Measurements from ENCODE around the gene DSC3. TPM values are rescaled to one million over a fixed set of nuclear protein-coding genes. Genes with fewer than 3 reads are reported as not detected.
"Not testable (repeated sequence)": the region's sequence is repeated elsewhere in the genome, so short reads cannot be mapped to it uniquely, and the experiment has no call there.

Gene DSC3
- total RNA-seq, 1 experiment from 2014 or later = 60.8 TPM

- Mint-ChIP-seq H3K27ac (ENCODE audit: low read depth, unreplicated experiment) (peak overlapping the region; percentile 98), H3K27me3 (ENCODE audit: insufficient read depth, unreplicated experiment) (no peaks in the 10 kb centered on the region), H3K9me3 (ENCODE audit: unreplicated experiment) (no peaks in the 10 kb centered on the region), H3K4me1 (ENCODE audit: insufficient read depth, unreplicated experiment) (peaks cover 39% of the 10 kb centered on the region), H3K4me3 (ENCODE audit: unreplicated experiment) (peak overlapping the region; percentile 97), H3K36me3 (ENCODE audit: insufficient read depth, unreplicated experiment) (no peaks in the 10 kb centered on the region)
- intact Hi-C loops (cut with micrococcal nuclease) = loop anchor here (2.0 to 5.0 kb wide), 2 partner anchors 30 to 407 kb away; partner anchors contain the start of gene DSG3
- ChIA-PET CTCF (interaction anchor here (1.2 to 2.3 kb wide), 4 partner anchors 28 to 460 kb away, joined by 3 to 6 read pairs (median 4); no protein-coding TSS in a partner anchor), POLR2A (interaction anchor here (0.6 to 9.0 kb wide), 48 partner anchors 8 to 1876 kb away, joined by 3 to 221 read pairs (median 5); partner anchors contain the start of genes DSC1, DSC2, DSG3 and TRAPPC8)
- peak; percentile 73 for DNase-seq (ENCODE audit: unreplicated experiment)
- no TSS peak for BruUV-seq (replicated peaks)
- no peak for TF ChIP-seq CTCF (IDR thresholded peaks at IDR 0.05; ENCODE audit: unreplicated experiment)
Measured at GRCh38 chr18:31040686-31041270, 1.8 kb downstream of the DSC3 start.

- H3K27ac Mint-ChIP-seq (ENCODE audit: low read depth, unreplicated experiment) = peak overlapping the region; percentile 98
- ChIA-PET CTCF (interaction anchor here (0.5 kb wide), 1 partner anchor 321 kb away, joined by 3 read pairs; no protein-coding TSS in a partner anchor), POLR2A (interaction anchor here (0.7 to 9.0 kb wide), 17 partner anchors 9 to 473 kb away, joined by 3 to 221 read pairs (median 4); partner anchors contain the start of genes DSC2 and DSG3)
- no TSS peak for BruUV-seq (replicated peaks)
- TF ChIP-seq CTCF (IDR thresholded peaks at IDR 0.05; ENCODE audit: unreplicated experiment) = no peak
- H3K27me3 Mint-ChIP-seq (ENCODE audit: insufficient read depth, unreplicated experiment) = no peaks in the 10 kb centered on the region
- intact Hi-C loops (cut with micrococcal nuclease) = no loop called here
- DNase-seq (ENCODE audit: unreplicated experiment) = peak; percentile 68
- no peaks in the 10 kb centered on the region for H3K36me3 Mint-ChIP-seq (ENCODE audit: insufficient read depth, unreplicated experiment)
- H3K9me3 Mint-ChIP-seq (ENCODE audit: unreplicated experiment) = no peaks in the 10 kb centered on the region
- H3K4me1 Mint-ChIP-seq (ENCODE audit: insufficient read depth, unreplicated experiment) = peaks cover 32% of the 10 kb centered on the region
- peak overlapping the region; percentile 97 for H3K4me3 Mint-ChIP-seq (ENCODE audit: unreplicated experiment)
Measured at GRCh38 chr18:31039426-31039825, 3.1 kb downstream of the DSC3 start.

- H3K27ac Mint-ChIP-seq (ENCODE audit: low read depth, unreplicated experiment) = peak overlapping the region; percentile 98
- intact Hi-C loops (cut with micrococcal nuclease); H3K4me3 Mint-ChIP-seq (ENCODE audit: unreplicated experiment); DNase-seq (ENCODE audit: unreplicated experiment); H3K9me3 Mint-ChIP-seq (ENCODE audit: unreplicated experiment); H3K27me3 Mint-ChIP-seq (ENCODE audit: insufficient read depth, unreplicated experiment); H3K36me3 Mint-ChIP-seq (ENCODE audit: insufficient read depth, unreplicated experiment); BruUV-seq (replicated peaks): not testable (repeated sequence)
- CTCF ChIA-PET = interaction anchor here (0.7 to 1.1 kb wide), 2 partner anchors 162 to 205 kb away, joined by 3 read pairs; no protein-coding TSS in a partner anchor
- POLR2A ChIA-PET = interaction anchor here (0.6 to 9.0 kb wide), 5 partner anchors 64 to 474 kb away, joined by 3 to 221 read pairs (median 13); partner anchors contain the start of gene DSC2
- H3K4me1 Mint-ChIP-seq (ENCODE audit: insufficient read depth, unreplicated experiment) = peaks cover 26% of the 10 kb centered on the region
Measured at GRCh38 chr18:31037686-31038085, 4.9 kb downstream of the DSC3 start.

- CTCF ChIA-PET = no interaction called here
- DNase-seq (ENCODE audit: unreplicated experiment) = no peak
- H3K4me3 Mint-ChIP-seq (ENCODE audit: unreplicated experiment) = no peak overlapping the region
- no peak overlapping the region for H3K27ac Mint-ChIP-seq (ENCODE audit: low read depth, unreplicated experiment)
- peaks cover 9% of the 10 kb centered on the region for H3K36me3 Mint-ChIP-seq (ENCODE audit: insufficient read depth, unreplicated experiment)
- intact Hi-C loops (cut with micrococcal nuclease) = no loop called here
- POLR2A ChIA-PET = interaction anchor here (0.6 kb wide), 1 partner anchor 66 kb away, joined by 4 read pairs; no protein-coding TSS in a partner anchor
- BruUV-seq (replicated peaks) = no TSS peak
- no peak for TF ChIP-seq CTCF (IDR thresholded peaks at IDR 0.05; ENCODE audit: unreplicated experiment)
- H3K27me3 Mint-ChIP-seq (ENCODE audit: insufficient read depth, unreplicated experiment) = no peaks in the 10 kb centered on the region
- H3K9me3 Mint-ChIP-seq (ENCODE audit: unreplicated experiment) = no peaks in the 10 kb centered on the region
- H3K4me1 Mint-ChIP-seq (ENCODE audit: insufficient read depth, unreplicated experiment) = peaks cover 25% of the 10 kb centered on the region
Measured at GRCh38 chr18:31034541-31034940, 8.0 kb downstream of the DSC3 start.
